Effector memory CD4-positive, alpha-beta T cell (primary cell): ENCODE results near the gene CMC2.

Experiments
- DNase-seq, 3 donors: peaks; one replicate each; pipeline ENCODE4 v3.0.0-alpha.2; 2020
- H3K27ac ChIP-seq: 2 replicates; pipeline ENCODE4 v1.7.0; 2013; ENCODE audit warnings: mild to moderate bottlenecking, low read length, moderate library complexity; ENCODE audit not compliant: insufficient read depth, poor library complexity, severe bottlenecking
- H3K27me3 ChIP-seq: replicated peaks from 2 replicates; pipeline ENCODE4 v1.7.0; 2013; ENCODE audit warnings: mild to moderate bottlenecking, low read length; ENCODE audit not compliant: insufficient read depth, control insufficient read depth, poor library complexity, severe bottlenecking
- H3K36me3 ChIP-seq: 2 replicates; pipeline ENCODE4 v1.7.0; 2013; ENCODE audit warnings: mild to moderate bottlenecking, low read length, moderate library complexity; ENCODE audit not compliant: control insufficient read depth, insufficient read depth
- H3K4me1 ChIP-seq: 2 replicates; pipeline ENCODE4 v1.7.0; 2013; ENCODE audit warnings: low read length, mild to moderate bottlenecking; ENCODE audit not compliant: control insufficient read depth, insufficient read depth, poor library complexity, severe bottlenecking
- H3K4me3 ChIP-seq: 2 replicates; pipeline ENCODE4 v1.7.0; 2013; ENCODE audit warnings: low read length, low read depth, mild to moderate bottlenecking; ENCODE audit not compliant: insufficient read depth, poor library complexity, severe bottlenecking
- H3K9me3 ChIP-seq: 2 replicates; pipeline ENCODE4 v1.7.0; 2013; ENCODE audit warnings: mild to moderate bottlenecking, low read length, moderate library complexity; ENCODE audit not compliant: control insufficient read depth

Gene CMC2

DNA sequence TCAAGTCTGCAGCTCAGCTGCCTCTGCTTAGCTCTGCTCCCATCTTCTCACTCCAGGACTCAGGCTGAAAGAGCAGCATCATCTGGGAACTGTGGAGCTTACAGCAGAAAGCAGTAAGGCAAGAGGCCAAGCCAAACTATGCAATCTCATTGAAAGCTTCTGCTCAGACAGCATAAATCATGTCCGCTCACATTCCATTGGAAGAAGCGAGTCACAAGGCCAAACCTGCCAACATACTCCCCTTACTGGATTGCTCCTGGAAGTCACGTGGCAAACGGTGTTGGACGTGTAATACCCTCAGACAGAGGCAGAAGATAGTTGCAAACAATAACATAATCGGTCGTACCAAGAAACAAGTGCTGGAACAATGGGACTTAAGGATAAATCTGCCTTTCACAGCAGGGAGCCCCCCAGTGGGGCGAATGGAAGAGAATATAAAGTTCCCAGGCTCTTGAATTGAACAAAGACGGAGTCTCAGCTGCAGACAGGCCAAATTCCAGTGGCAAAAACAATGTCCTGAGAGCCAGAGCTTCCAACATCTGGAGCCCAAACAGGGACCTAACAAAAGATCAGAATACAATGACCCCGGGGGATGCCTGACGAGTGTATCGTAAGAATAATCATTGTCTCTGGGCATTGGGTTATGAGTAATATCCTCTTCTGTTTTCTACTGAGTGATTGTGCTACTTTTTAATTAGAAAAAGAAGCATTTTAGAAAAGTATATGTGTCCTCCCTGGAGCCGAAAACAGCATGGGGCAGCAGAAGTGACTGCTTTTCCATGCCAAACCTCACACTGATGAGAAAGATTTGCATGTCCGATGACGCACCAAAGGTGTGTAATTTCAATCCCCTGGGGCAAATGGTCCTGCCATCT is 68.4 kb downstream of the CMC2 start:
- Histone ChIP-seq H3K9me3 (no peaks in the 10 kb centered on the region), H3K27me3 (no peaks in the 10 kb centered on the region), H3K36me3 (no peaks in the 10 kb centered on the region), H3K4me3 (no peak overlapping the region), H3K27ac (no peak overlapping the region), H3K4me1 (no peaks in the 10 kb centered on the region)
- no peak for DNase-seq

DNA sequence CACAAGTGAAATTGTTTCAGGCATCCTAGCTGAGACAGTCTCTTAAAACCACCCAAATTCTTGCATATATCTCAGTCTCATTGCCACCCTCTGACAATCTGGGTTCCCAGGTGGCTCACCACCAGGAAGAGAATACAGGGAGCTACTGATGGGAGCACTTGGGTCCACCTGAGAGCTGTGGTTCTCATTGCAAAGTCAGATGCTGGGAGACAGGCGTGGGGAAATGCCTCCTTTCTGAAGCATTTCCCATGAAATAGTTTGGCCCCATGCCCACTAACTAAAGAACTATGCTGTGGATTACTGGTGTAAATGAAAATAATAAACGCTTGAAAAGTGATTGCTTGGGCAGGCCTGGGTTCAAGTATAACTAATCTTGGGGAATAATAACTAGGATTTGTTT is 70.3 kb downstream of the CMC2 start:
- H3K4me3 ChIP-seq, result no peak overlapping the region
- DNase-seq, result no peak
- H3K27ac ChIP-seq, result no peak overlapping the region
- H3K36me3 ChIP-seq, result no peaks in the 10 kb centered on the region
- no peaks in the 10 kb centered on the region for H3K9me3 ChIP-seq
- no peaks in the 10 kb centered on the region for H3K4me1 ChIP-seq
- no peaks in the 10 kb centered on the region for H3K27me3 ChIP-seq

DNA sequence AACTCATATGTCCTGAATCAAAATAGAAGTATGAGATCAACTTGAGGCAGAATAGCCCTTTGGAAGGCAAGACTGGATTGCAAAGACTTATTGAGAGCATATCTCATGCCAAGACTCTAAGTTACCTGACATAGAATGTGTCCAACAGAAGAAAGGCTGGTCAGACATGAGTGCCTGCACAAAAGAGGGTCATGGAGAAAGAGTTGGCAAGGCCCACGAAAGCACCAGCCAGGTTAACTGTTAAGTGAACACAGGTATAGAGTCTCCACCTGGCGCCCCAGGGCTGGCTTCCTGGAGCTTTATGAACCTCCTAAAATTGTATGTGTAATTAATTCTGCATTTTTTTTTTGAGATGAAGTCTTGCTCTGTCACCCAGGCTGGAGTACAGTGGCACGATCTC is 71.0 kb downstream of the CMC2 start:
- Histone ChIP-seq H3K4me1 (no peaks in the 10 kb centered on the region), H3K36me3 (no peaks in the 10 kb centered on the region), H3K27me3 (no peaks in the 10 kb centered on the region), H3K9me3 (no peaks in the 10 kb centered on the region), H3K27ac (no peak overlapping the region), H3K4me3 (no peak overlapping the region)
- DNase-seq, result no peak

DNA sequence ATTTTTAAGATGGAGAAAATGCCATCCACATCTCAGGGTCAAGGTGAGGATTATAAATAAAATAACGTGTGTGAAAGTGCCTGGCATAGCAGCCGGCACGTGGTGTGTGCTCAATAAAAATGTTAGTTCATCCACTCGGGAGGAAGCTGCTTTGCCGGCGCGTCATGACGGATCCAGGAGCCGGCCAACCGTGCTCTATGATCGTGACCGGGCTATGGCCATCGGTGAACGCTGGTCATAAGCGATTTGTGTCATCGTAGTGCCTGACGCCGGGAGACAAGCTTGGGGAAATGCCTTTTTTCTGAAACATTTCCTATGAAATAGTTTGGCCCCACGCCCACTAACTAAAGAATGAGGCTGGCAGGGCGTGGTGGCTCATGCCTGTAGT is 74.0 kb downstream of the CMC2 start:
- no peak overlapping the region for H3K27ac ChIP-seq
- no peaks in the 10 kb centered on the region for H3K4me1 ChIP-seq
- no peaks in the 10 kb centered on the region for H3K9me3 ChIP-seq
- H3K4me3 ChIP-seq, result no peak overlapping the region
- H3K27me3 ChIP-seq, result no peaks in the 10 kb centered on the region
- DNase-seq, result no peak
- no peaks in the 10 kb centered on the region for H3K36me3 ChIP-seq

DNA sequence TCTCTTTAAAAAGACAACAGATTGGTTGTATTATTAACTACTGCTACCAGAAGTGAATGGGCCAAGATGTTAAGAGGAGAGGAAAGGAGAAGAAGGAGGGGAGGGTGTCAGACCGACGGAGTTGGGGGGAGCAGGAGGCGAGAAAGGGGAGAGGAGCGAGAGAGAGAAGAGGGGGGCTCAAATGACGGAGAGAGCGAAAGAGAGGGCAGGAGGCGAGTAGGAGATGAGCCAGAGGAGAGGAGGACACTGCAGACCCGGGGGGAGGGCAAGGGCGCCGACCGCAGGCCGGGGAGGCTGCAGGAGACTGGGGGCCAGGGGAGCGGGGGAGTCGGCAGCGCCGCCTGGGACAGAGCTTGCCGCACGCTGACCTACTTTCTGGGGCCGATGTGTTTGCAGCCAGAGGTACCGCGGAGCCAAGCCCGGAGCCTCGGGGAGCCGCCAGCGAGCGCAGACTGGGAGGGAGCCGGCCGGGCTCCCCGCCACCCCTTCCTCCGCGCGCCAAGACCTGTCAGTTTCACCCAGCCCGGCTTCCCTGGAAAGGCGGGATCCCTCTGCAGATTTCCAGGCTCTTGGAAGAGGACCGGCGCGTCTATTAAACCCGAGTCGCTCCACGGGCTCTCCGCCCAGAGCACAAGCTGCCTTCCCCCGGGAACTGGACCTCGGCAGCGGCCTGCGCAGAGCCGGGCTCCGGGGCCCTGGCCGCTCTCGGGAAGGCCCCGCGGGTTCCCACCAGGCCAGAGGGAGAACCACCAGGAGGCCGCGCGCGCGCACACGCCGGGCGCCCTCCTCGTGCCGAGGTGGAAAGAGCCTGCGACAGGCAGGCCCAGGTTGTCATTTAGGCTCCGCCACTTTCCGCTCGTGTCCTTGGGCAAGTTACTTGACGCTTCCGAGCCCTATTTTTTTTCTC is 74.6 kb downstream of the CMC2 start:
- no peaks in the 10 kb centered on the region for H3K4me1 ChIP-seq
- no peak overlapping the region for H3K27ac ChIP-seq
- DNase-seq, result no peak
- H3K4me3 ChIP-seq, result peak overlapping the region; percentile 44
- no peaks in the 10 kb centered on the region for H3K36me3 ChIP-seq
- H3K9me3 ChIP-seq, result no peaks in the 10 kb centered on the region
- no peaks in the 10 kb centered on the region for H3K27me3 ChIP-seq

DNA sequence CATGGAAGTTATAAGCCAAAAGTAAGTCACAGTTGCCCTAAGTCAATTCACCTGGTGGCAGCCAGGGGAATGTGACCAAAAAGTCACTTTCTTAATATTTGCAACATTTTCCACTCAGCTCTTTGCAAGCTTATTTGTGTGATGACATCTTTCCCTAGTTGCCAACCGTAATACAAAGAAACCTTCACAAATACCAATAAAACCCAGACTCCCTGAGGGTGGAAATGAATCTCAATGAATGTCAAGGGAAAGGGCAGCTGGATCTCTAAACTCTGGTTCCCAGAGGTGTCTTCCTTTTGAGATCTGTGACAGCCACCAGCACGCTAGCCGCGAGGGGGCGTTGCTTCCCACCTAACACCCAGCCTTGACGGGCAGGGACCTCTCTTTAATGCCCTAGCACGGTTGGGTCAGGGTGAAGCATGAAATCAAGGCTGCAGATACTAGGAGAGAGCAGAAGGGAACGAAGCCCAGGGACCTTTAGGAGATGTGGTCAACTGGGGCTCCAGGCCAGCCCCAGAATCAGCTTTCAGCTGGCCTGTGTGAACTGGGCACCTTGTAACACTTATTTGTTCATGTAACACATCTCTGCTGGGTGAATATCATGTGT is 82.2 kb downstream of the CMC2 start:
- no peak for DNase-seq
- no peaks in the 10 kb centered on the region for H3K9me3 ChIP-seq
- H3K36me3 ChIP-seq, result no peaks in the 10 kb centered on the region
- H3K4me3 ChIP-seq, result no peak overlapping the region
- H3K27ac ChIP-seq, result no peak overlapping the region
- H3K27me3 ChIP-seq, result no peaks in the 10 kb centered on the region
- H3K4me1 ChIP-seq, result no peaks in the 10 kb centered on the region

DNA sequence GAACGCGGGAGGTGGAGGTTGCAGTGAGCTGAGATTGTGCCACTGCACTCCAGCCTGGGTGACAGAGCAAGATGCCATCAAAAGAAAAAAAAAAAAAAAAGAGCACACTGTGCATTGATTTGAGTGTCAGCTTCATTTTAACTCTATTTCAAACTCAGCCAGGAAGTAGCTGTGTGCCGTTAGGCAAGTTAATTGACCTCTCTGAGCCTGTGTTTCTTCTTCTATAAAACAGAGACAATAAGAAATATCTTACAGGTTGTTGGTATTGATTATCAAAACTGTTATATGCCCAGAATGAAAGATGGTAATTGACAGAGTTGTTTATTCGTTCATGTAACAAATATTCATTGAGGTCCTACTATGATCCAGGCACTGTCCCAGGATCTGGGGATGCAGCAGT is 83.3 kb downstream of the CMC2 start:
- DNase-seq, result no peak
- H3K4me1 ChIP-seq, result no peaks in the 10 kb centered on the region
- no peak overlapping the region for H3K27ac ChIP-seq
- H3K4me3 ChIP-seq, result no peak overlapping the region
- H3K36me3 ChIP-seq, result no peaks in the 10 kb centered on the region
- no peaks in the 10 kb centered on the region for H3K27me3 ChIP-seq
- H3K9me3 ChIP-seq, result no peaks in the 10 kb centered on the region
